Testis (tissue), 2 donors: ENCODE measurements around the gene BSDC1.

ENCODE experiments used
- POLR2A ChIP-seq: fragments of 450-650 bp; IDR thresholded peaks from one replicate; pipeline ENCODE4 v1.6.1; 2017; ENCODE audit warnings: antibody characterized with exemption, mild to moderate bottlenecking, moderate library complexity
- TF ChIP-seq, protein P1 (sequence below), 3 experiments: fragments of 450-650 bp in 2 of 3; fragments of 200-600 bp in 1 of 3; sonication (generic) in 1 of 3; IDR thresholded peaks; one replicate each; pipeline ENCODE4 v1.5.1; 2016 to 2019; ENCODE audit warnings: antibody characterized with exemption in 3 of 3, mild to moderate bottlenecking in 2 of 3, moderate library complexity in 1 of 3

DNA sequence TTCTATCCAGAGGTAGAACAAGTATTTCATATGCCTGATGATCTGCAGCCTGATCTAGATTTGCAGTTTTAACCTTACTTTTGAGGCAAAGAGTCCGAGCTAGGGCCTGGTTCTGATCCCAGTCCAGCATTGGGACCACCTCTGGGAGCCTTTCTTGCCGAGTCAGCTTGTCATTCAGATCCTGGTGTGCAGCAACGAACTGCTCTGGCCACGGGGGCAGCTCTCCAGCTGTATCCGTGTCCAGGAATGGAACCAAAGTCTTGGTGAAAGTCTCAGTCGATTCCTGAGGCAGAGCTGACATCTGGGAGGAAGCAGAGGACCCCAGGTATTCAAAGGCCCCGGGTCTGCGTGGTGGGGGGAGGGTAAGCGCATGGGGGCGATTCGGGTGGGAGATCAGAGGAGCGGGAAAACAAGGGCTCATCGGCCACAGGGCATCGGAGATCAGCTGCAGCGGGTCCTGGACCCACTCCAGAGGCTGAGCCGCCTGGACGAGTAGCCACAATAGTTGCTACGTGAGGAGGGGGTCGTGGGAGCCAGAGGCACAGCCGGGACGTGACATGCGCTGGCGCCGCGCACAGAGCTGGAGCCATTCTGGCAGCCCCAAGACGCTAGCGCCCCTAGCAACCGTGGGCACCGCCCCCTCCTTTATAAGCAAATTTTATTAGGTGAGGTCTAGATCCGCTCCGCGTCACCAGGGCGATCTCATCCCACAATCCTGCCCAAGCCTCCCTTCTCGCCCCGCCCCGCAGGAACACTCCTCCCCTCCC lies 32.4 kb upstream of the BSDC1 start:
- TF ChIP-seq, protein P1, sequence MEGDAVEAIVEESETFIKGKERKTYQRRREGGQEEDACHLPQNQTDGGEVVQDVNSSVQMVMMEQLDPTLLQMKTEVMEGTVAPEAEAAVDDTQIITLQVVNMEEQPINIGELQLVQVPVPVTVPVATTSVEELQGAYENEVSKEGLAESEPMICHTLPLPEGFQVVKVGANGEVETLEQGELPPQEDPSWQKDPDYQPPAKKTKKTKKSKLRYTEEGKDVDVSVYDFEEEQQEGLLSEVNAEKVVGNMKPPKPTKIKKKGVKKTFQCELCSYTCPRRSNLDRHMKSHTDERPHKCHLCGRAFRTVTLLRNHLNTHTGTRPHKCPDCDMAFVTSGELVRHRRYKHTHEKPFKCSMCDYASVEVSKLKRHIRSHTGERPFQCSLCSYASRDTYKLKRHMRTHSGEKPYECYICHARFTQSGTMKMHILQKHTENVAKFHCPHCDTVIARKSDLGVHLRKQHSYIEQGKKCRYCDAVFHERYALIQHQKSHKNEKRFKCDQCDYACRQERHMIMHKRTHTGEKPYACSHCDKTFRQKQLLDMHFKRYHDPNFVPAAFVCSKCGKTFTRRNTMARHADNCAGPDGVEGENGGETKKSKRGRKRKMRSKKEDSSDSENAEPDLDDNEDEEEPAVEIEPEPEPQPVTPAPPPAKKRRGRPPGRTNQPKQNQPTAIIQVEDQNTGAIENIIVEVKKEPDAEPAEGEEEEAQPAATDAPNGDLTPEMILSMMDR (IDR thresholded peaks at IDR 0.05): no peak
- no peak for TF ChIP-seq POLR2A
